ENCODE results near the gene DNAH10. TPM values are rescaled to one million over a fixed set of nuclear protein-coding genes. Genes with fewer than 3 reads are reported as not detected.

Gene DNAH10
- total RNA-seq, 1 donor from 2014 or later, result under 0.01 TPM

GRCh38 chr12:123832052-123832451 is 70.0 kb downstream of the DNAH10 start:
- H3K36me3 ChIP-seq (ENCODE audit: control insufficient read depth in 3 of 3, insufficient read depth in 3 of 3, low read length in 3 of 3), result no peaks in the 10 kb centered on the region
- no peaks in the 10 kb centered on the region for H3K4me1 ChIP-seq (ENCODE audit: control insufficient read depth in 3 of 3, insufficient read depth in 3 of 3, low read length in 3 of 3)
- H3K4me3 ChIP-seq (ENCODE audit: low read length in 3 of 3), result no peak overlapping the region
- H3K27ac ChIP-seq (ENCODE audit: low read depth, low read length), result no peak overlapping the region
- H3K9ac ChIP-seq (ENCODE audit: low read depth in 1 of 3, low read length in 3 of 3), result no peak overlapping the region
- peaks cover 0 to 2% (median 0%) of the 10 kb centered on the region in 3 donors for H3K9me3 ChIP-seq (ENCODE audit: control insufficient read depth in 3 of 3, low read length in 3 of 3)
- peaks cover 0 to 2% (median 0%) of the 10 kb centered on the region in 3 donors for H3K27me3 ChIP-seq (ENCODE audit: control insufficient read depth in 3 of 3, insufficient read depth in 3 of 3, low read length in 3 of 3)

GRCh38 chr12:123833830-123834229 is 71.7 kb downstream of the DNAH10 start:
- peaks cover 0 to 2% (median 0%) of the 10 kb centered on the region in 3 donors for H3K9me3 ChIP-seq (ENCODE audit: control insufficient read depth in 3 of 3, low read length in 3 of 3)
- no peaks in the 10 kb centered on the region for H3K36me3 ChIP-seq (ENCODE audit: control insufficient read depth in 3 of 3, insufficient read depth in 3 of 3, low read length in 3 of 3)
- peaks cover 0 to 8% (median 0%) of the 10 kb centered on the region in 3 donors for H3K27me3 ChIP-seq (ENCODE audit: control insufficient read depth in 3 of 3, insufficient read depth in 3 of 3, low read length in 3 of 3)
- no peak overlapping the region for H3K4me3 ChIP-seq (ENCODE audit: low read length in 3 of 3)
- no peak overlapping the region for H3K27ac ChIP-seq (ENCODE audit: low read depth, low read length)
- H3K4me1 ChIP-seq (ENCODE audit: control insufficient read depth in 3 of 3, insufficient read depth in 3 of 3, low read length in 3 of 3), result no peaks in the 10 kb centered on the region
- no peak overlapping the region for H3K9ac ChIP-seq (ENCODE audit: low read depth in 1 of 3, low read length in 3 of 3)

- no peak overlapping the region for H3K27ac ChIP-seq (ENCODE audit: low read depth, low read length)
- H3K4me3 ChIP-seq (ENCODE audit: low read length in 3 of 3), result no peak overlapping the region
- H3K4me1 ChIP-seq (ENCODE audit: control insufficient read depth in 3 of 3, insufficient read depth in 3 of 3, low read length in 3 of 3), result no peaks in the 10 kb centered on the region
- H3K27me3 ChIP-seq (ENCODE audit: control insufficient read depth in 3 of 3, insufficient read depth in 3 of 3, low read length in 3 of 3), result peaks cover 0 to 8% (median 1%) of the 10 kb centered on the region in 3 donors
- H3K9ac ChIP-seq (ENCODE audit: low read depth in 1 of 3, low read length in 3 of 3), result no peak overlapping the region
- peaks cover 0 to 2% (median 0%) of the 10 kb centered on the region in 3 donors for H3K9me3 ChIP-seq (ENCODE audit: control insufficient read depth in 3 of 3, low read length in 3 of 3)
- H3K36me3 ChIP-seq (ENCODE audit: control insufficient read depth in 3 of 3, insufficient read depth in 3 of 3, low read length in 3 of 3), result no peaks in the 10 kb centered on the region
Measured at GRCh38 chr12:123834845-123835244, 72.7 kb downstream of the DNAH10 start.

- peaks cover 0 to 7% (median 4%) of the 10 kb centered on the region in 3 donors for H3K27me3 ChIP-seq (ENCODE audit: control insufficient read depth in 3 of 3, insufficient read depth in 3 of 3, low read length in 3 of 3)
- H3K4me1 ChIP-seq (ENCODE audit: control insufficient read depth in 3 of 3, insufficient read depth in 3 of 3, low read length in 3 of 3), result no peaks in the 10 kb centered on the region
- H3K36me3 ChIP-seq (ENCODE audit: control insufficient read depth in 3 of 3, insufficient read depth in 3 of 3, low read length in 3 of 3), result no peaks in the 10 kb centered on the region
Measured at GRCh38 chr12:123836292-123836691, 74.2 kb downstream of the DNAH10 start.

GRCh38 chr12:123839826-123840225 is 77.7 kb downstream of the DNAH10 start:
- H3K4me3 ChIP-seq (ENCODE audit: low read length in 3 of 3), result no peak overlapping the region
- no peaks in the 10 kb centered on the region for H3K4me1 ChIP-seq (ENCODE audit: control insufficient read depth in 3 of 3, insufficient read depth in 3 of 3, low read length in 3 of 3)
- no peak overlapping the region for H3K27ac ChIP-seq (ENCODE audit: low read depth, low read length)
- no peaks in the 10 kb centered on the region for H3K9me3 ChIP-seq (ENCODE audit: control insufficient read depth in 3 of 3, low read length in 3 of 3)
- no peaks in the 10 kb centered on the region for H3K36me3 ChIP-seq (ENCODE audit: control insufficient read depth in 3 of 3, insufficient read depth in 3 of 3, low read length in 3 of 3)
- H3K27me3 ChIP-seq (ENCODE audit: control insufficient read depth in 3 of 3, insufficient read depth in 3 of 3, low read length in 3 of 3), result peaks cover 0 to 9% (median 6%) of the 10 kb centered on the region in 3 donors
- no peak overlapping the region for H3K9ac ChIP-seq (ENCODE audit: low read depth in 1 of 3, low read length in 3 of 3)

More at GRCh38 chr12:123836292-123836691, 74.2 kb downstream of the DNAH10 start:
- Histone ChIP-seq H3K4me3 (ENCODE audit: low read length in 3 of 3) (no peak overlapping the region), H3K9ac (ENCODE audit: low read depth in 1 of 3, low read length in 3 of 3) (no peak overlapping the region), H3K9me3 (ENCODE audit: control insufficient read depth in 3 of 3, low read length in 3 of 3) (peaks cover 0 to 2% (median 0%) of the 10 kb centered on the region in 3 donors), H3K27ac (ENCODE audit: low read depth, low read length) (no peak overlapping the region)

GRCh38 chr12:123840765-123841425 is 78.8 kb downstream of the DNAH10 start:
- H3K9me3 ChIP-seq (ENCODE audit: control insufficient read depth in 3 of 3, low read length in 3 of 3), result no peaks in the 10 kb centered on the region
- H3K36me3 ChIP-seq (ENCODE audit: control insufficient read depth in 3 of 3, insufficient read depth in 3 of 3, low read length in 3 of 3), result no peaks in the 10 kb centered on the region
- H3K27ac ChIP-seq (ENCODE audit: low read depth, low read length), result no peak overlapping the region
- H3K27me3 ChIP-seq (ENCODE audit: control insufficient read depth in 3 of 3, insufficient read depth in 3 of 3, low read length in 3 of 3), result peaks cover 0 to 9% (median 6%) of the 10 kb centered on the region in 3 donors
- H3K4me3 ChIP-seq (ENCODE audit: low read length in 3 of 3), result no peak overlapping the region
- no peak overlapping the region for H3K9ac ChIP-seq (ENCODE audit: low read depth in 1 of 3, low read length in 3 of 3)
- no peaks in the 10 kb centered on the region for H3K4me1 ChIP-seq (ENCODE audit: control insufficient read depth in 3 of 3, insufficient read depth in 3 of 3, low read length in 3 of 3)

GRCh38 chr12:123843912-123844748 is 82.0 kb downstream of the DNAH10 start:
- no peak overlapping the region for H3K9ac ChIP-seq (ENCODE audit: low read depth in 1 of 3, low read length in 3 of 3)
- no peaks in the 10 kb centered on the region for H3K9me3 ChIP-seq (ENCODE audit: control insufficient read depth in 3 of 3, low read length in 3 of 3)
- no peak overlapping the region for H3K27ac ChIP-seq (ENCODE audit: low read depth, low read length)
- H3K27me3 ChIP-seq (ENCODE audit: control insufficient read depth in 3 of 3, insufficient read depth in 3 of 3, low read length in 3 of 3), result peaks cover 0 to 9% (median 0%) of the 10 kb centered on the region in 3 donors
- H3K36me3 ChIP-seq (ENCODE audit: control insufficient read depth in 3 of 3, insufficient read depth in 3 of 3, low read length in 3 of 3), result no peaks in the 10 kb centered on the region
- H3K4me1 ChIP-seq (ENCODE audit: control insufficient read depth in 3 of 3, insufficient read depth in 3 of 3, low read length in 3 of 3), result no peaks in the 10 kb centered on the region
- no peak overlapping the region for H3K4me3 ChIP-seq (ENCODE audit: low read length in 3 of 3)

GRCh38 chr12:123845881-123846280 is 83.8 kb downstream of the DNAH10 start:
- Histone ChIP-seq H3K9me3 (ENCODE audit: control insufficient read depth in 3 of 3, low read length in 3 of 3) (no peaks in the 10 kb centered on the region), H3K36me3 (ENCODE audit: control insufficient read depth in 3 of 3, insufficient read depth in 3 of 3, low read length in 3 of 3) (no peaks in the 10 kb centered on the region), H3K4me3 (ENCODE audit: low read length in 3 of 3) (no peak overlapping the region)

GRCh38 chr12:123846340-123846739 is 84.2 kb downstream of the DNAH10 start:
- Histone ChIP-seq H3K9ac (ENCODE audit: low read depth in 1 of 3, low read length in 3 of 3) (no peak overlapping the region), H3K4me1 (ENCODE audit: control insufficient read depth in 3 of 3, insufficient read depth in 3 of 3, low read length in 3 of 3) (no peaks in the 10 kb centered on the region)

More at GRCh38 chr12:123845881-123846280, 83.8 kb downstream of the DNAH10 start:
- no peaks in the 10 kb centered on the region for H3K4me1 ChIP-seq (ENCODE audit: control insufficient read depth in 3 of 3, insufficient read depth in 3 of 3, low read length in 3 of 3)
- no peak overlapping the region for H3K9ac ChIP-seq (ENCODE audit: low read depth in 1 of 3, low read length in 3 of 3)
- peaks cover 0 to 9% (median 7%) of the 10 kb centered on the region in 3 donors for H3K27me3 ChIP-seq (ENCODE audit: control insufficient read depth in 3 of 3, insufficient read depth in 3 of 3, low read length in 3 of 3)
- no peak overlapping the region for H3K27ac ChIP-seq (ENCODE audit: low read depth, low read length)

GRCh38 chr12:123847019-123847418 is 84.9 kb downstream of the DNAH10 start:
- Histone ChIP-seq H3K4me1 (ENCODE audit: control insufficient read depth in 3 of 3, insufficient read depth in 3 of 3, low read length in 3 of 3) (no peaks in the 10 kb centered on the region), H3K4me3 (ENCODE audit: low read length in 3 of 3) (no peak overlapping the region), H3K9me3 (ENCODE audit: control insufficient read depth in 3 of 3, low read length in 3 of 3) (no peaks in the 10 kb centered on the region), H3K27me3 (ENCODE audit: control insufficient read depth in 3 of 3, insufficient read depth in 3 of 3, low read length in 3 of 3) (peaks cover 0 to 16% (median 4%) of the 10 kb centered on the region in 3 donors), H3K36me3 (ENCODE audit: control insufficient read depth in 3 of 3, insufficient read depth in 3 of 3, low read length in 3 of 3) (no peaks in the 10 kb centered on the region), H3K27ac (ENCODE audit: low read depth, low read length) (no peak overlapping the region), H3K9ac (ENCODE audit: low read depth in 1 of 3, low read length in 3 of 3) (no peak overlapping the region)

More at GRCh38 chr12:123846340-123846739, 84.2 kb downstream of the DNAH10 start:
- no peak overlapping the region for H3K27ac ChIP-seq (ENCODE audit: low read depth, low read length)
- H3K36me3 ChIP-seq (ENCODE audit: control insufficient read depth in 3 of 3, insufficient read depth in 3 of 3, low read length in 3 of 3), result no peaks in the 10 kb centered on the region
- H3K4me3 ChIP-seq (ENCODE audit: low read length in 3 of 3), result no peak overlapping the region
- H3K9me3 ChIP-seq (ENCODE audit: control insufficient read depth in 3 of 3, low read length in 3 of 3), result no peaks in the 10 kb centered on the region
- peaks cover 0 to 13% (median 7%) of the 10 kb centered on the region in 3 donors for H3K27me3 ChIP-seq (ENCODE audit: control insufficient read depth in 3 of 3, insufficient read depth in 3 of 3, low read length in 3 of 3)
